Activated gamma-delta T cell (primary cell): ENCODE data around the gene FZR1.
A peak's percentile ranks its signal among the peaks of the same experiment; 100 is the strongest.

Source experiments
- DNase-seq: peaks from one replicate; lab custom pipeline; 2025; lab: John Stamatoyannopoulos, UW
- total RNA-seq, 2 donors: gene quantifications; one replicate each; lab custom pipeline; 2026; lab: John Stamatoyannopoulos, UW

The FZR1 gene
- 93.4 to 93.6 reads per million in 2 donors for total RNA-seq

DNA sequence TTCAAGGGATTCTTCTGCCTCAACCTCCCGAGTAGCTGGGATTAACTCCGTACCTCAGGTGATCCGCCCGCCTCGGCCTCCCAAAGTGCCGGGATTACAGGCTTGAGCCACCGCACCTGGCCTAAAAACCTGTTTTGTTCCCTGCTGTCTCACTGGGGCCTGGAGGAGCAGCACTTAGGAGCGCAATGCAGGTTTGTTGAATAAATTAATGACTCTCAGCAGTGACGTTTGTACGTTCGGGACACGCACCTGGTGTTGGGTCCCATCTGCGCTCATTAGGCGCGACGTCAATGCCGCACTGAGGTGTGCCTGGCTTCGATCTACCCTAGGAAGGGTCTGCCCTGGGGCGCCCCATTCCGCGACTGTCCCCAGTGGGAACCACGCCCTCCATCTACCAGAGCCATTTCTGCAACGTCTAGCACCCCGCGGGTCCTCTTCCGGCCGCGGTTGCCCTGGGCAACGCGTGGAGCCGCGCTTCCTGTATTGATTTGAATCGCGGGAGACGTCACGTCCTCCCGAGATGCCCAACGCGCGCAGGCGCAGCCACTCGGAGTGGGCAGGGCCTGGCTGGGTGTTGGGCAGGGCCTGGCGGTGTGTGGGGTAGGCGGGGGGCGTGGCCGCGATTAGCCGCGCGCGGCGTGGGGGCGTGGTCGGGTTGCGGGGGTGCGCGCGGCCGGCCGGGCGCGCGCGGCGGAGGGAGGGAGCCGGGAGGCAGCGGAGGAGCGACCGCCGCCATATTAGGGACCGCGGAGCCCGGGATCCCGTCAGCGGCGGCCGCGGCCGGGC is at the start of gene FZR1:
TSS of gene FZR1 (plus strand) at position 714 of the 786 bp plus-strand sequence. CDS start 16,679 bp downstream, outside the sequence.
- DNase-seq = peak; percentile 100

DNA sequence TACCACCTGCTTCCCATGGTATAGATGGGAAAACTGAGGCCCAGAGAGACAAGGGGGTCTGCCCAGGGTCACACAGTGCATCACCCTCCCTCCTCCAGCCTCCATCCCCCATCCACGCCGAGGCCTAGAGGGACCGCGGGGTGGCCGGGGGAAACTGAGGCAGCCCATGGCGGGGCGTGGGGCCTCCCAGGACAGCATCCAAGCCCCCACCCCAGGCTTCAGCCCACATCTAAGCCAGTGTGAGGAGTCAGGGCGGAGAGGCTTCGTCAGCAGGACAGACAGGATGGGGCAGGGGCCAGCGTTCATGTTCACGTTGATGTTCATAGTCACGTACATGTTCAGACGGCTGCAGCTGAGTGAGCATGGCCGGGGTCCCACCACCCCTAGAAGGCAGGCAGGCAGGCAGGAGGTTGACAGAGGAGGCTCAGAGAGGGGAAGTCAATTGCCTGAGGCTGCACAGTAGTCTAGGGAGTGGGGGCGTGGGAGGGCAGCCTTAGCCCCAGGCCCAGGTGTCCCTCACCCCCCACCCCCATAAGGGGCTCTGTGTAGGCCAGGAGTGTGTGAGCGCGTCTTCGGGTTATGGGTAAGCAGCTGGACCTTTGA is 49.1 kb upstream of the FZR1 start:
- DNase-seq = no peak

DNA sequence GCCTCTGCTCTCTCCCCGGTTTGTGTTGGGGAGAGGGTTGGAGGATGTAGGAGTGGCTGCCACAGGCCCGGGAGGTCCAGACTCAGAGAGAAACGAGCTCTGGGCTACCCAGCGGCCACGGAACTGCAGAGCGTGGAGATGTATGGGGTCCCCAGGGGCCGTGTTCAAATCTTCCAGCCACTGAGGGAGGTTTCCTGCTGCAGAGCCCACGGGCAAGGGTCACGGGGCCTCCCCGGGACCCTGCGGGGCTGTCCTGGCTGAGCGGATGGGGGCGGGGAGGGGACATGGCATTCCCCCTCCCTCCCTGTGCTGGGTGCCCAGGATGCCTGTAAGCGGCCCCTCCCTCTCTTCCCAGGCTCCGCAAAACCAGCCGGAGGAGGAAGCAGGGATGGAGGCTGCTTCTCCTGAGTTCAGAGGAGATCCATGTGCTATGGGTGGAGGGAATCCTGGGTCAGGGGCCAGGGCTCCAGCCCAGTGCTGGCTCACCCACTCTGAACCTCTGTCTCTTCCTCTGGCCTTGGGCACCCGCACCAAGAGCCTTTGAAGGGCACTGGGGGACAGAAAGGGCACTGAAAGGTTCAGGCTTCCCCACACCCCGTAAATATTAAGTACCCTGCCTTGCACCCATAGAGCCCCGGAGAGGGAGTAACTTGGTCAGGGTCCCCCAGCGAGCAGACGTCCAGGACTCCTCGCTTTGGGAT is 48.4 kb upstream of the FZR1 start:
- DNase-seq = no peak

DNA sequence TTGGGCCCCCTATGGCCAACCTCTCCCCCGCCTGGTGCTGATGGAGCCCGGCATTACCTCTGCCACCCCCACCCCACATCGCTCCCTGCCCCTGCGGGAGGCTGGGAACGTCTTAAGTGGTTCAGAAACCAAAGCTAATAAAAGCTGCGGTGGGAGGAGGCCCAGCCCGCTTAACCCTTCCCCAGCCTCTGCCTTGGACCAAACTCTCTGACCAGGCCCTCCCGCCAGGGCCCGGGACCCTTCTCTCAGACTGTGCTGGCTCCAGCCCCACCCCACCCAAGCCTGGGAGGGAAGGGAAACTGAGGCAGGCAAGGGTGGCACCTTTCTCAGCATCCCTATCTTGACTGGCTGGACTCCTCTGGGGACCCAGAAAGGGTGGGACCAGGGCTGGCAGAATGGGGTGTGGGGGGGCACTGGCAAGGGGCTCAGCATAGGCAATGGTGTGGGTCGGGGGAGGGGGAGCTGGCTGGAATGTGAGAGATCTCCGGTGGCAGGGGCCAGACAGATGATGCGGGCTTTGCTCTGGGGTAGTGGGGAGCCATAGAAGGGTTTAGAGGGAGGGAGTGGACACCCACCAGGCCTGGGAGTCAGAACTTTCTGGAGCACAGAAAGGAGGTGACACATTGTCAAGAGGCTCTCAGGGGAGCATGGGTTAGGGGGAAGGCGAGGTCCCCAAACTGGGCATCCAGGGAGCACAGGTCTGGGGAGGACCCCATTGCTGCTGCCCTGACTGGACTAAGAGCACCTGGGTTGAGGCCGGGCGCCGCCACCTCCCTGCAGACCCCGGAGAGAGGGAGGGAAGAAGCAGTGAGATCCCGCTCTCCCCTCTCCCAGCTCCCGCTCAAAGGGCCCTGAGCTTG is 47.7 kb upstream of the FZR1 start:
- no peak for DNase-seq

DNA sequence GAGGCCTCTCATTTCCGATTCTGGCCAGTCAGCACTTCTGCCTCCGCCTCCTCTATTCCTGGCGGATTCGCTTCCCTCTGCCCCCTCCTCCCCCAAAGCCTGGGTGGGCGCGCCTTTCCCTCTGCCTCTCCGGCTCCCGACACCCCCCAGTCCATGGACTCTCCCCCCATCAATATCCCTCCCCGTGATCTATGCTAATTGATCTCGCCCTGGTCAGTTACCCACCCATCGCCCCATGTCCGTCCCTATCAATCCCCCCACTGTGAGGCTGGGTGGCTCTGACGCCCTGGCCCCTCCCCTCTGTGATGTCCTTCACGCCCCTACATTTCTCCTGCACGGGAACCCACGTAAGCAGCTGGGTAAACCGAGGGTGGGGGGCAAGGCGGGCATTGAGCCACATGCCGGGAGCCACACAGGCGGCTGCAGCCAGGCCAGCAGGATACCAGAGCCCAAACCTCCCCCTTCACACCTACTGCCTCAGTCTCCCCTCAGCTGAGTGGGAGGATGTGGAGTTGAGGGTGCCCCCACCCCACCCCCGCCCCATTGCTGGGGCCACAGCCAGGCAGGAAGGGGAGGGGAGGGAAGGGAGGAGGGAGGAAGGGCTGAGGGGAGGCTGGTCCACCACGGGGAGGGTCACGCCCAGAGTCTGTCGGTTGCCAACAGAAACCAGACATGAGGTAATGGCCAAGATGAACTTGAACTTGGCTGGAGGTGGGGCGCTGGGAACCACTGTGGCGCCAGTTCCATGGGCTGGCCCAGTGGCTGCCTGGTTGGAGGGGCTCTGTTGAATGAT is 46.8 kb upstream of the FZR1 start:
- DNase-seq = no peak

DNA sequence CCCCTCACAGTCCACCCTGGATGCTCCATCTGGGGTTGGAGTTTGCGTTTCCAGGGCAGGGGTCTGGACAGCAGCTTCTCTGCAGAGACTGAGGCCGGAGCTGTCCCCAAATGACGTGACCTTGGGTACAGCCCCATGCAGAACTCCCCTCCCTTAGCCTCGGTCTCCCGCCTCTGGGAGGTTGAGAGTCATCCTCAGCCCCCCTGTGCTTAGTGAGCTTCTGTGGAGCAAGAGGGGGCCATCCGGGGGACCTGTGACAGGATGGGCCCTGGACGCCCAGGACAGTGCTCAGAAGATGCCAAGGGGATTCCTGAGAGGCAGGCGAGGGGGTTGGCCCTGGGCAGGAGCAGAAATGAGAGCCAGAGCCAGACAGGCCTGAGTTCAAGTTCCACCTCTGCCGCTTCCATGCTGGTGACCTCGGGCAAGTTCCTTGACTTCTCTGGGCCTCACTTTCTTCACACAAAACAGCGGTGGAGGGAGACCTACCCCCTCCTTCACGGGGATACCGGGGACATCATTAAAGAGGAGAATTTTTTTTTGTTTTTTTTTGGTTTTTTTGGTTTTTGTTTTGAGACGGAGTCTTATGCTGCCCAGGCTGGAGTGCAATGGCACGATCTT is 46.0 kb upstream of the FZR1 start:
- no peak for DNase-seq

DNA sequence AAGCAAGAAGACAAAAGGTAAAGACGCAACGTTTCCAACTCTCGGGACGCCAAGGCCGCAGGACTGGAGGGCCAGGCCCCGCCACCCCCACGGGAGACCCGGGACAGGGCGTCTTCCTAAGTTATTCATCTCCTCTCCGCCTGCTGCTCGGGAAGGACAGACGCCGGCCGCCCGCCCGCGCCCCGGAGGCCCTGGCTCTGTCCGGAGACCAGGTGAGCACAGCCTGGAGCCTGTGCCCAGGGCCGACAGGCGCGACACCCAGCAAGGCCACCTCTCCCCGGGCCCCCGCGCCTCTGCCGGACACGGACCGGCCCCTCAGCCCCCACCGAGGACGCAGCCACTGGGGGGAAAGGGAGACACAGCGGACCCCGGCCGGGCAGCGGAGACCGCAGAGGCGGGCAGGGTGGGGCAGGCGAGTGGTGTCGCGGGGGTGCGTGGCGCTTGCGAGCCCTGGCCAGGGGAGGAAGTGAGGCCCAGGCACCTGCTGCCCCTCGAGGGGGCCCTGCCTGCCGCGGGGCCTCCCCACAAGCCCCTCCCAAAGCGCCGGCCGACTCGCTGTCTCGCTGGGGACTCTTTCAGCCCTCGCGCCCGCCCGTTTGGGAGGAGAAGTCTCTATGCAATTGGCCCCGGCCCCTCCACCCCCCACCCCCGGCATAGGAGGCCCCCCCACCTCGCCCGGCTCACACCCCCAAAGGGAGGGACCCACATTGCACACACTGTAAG is 43.0 kb upstream of the FZR1 start:
- DNase-seq = no peak

DNA sequence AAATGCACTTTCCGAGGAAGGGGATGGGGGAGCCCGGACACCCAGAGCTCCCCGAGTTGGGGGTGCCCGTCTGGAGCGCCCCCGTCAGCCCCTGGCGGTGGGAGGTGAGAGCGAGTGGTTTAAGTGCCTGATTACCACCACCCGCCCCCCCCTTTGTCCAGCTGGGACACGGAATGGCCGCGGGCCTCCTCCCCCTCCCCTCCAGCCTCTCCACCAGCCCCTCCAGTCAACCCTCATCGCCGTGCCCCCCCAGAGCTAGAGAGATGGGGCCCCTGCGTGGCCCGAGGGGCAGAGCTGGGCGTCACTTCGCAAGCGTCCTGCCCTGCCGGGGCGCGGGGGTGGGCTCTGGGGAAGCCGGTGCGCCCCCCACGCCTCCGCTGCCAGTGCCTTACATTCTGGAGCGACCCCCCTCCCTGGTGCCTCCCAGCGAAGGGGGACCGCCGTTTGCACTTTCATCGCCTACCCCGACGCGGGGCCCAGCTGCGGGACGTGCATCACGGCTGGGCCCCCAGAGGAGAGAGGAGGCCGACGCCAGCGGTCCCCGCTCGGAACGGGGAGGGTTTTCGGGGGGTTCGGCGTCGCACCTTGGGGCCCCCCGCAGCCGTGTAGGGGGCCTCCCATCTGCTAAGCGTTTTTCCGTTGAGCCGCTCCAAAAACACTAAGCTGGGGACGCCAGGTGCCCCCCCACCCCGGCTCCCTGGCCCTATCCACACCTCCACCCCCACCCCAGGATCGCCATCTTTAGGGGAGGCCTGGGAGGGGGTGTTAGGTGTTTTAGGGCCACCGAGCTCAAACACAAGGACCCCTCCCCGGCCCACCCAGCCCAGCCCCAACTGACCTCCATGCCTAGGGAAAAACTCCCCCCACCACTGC is 42.2 kb upstream of the FZR1 start:
- no peak for DNase-seq

DNA sequence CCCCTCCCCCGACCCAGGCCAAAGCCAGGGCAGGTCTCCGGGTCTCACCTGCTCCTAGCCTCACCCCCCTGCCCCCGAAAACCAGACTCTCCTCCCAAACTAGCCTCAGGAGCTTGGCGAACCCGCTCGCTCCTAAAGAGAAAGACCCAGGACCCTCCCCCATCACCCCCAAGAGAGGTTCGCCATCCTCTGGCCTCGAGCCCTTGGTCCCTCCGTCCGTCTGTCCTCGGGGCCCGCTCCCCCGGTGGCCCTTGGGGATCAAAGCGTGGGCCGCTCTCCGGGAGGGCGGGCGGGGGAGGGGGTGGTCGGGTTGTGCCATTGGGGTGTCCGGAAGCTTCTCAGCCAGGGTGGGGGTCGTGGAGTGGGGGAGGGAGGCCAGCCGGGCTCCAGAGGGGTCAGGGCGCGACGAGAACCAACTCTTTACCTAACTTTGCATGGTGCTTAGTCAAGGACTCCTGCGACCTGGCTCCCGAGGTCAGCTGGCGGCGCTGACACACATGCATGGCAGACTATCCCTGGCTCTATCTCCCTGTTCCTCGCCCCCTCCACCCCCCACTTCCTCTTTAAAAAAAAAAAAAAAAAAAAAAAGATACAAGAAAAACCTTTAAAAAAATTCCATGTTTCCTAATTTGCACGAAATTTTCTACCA is 41.4 kb upstream of the FZR1 start:
- DNase-seq = no peak

DNA sequence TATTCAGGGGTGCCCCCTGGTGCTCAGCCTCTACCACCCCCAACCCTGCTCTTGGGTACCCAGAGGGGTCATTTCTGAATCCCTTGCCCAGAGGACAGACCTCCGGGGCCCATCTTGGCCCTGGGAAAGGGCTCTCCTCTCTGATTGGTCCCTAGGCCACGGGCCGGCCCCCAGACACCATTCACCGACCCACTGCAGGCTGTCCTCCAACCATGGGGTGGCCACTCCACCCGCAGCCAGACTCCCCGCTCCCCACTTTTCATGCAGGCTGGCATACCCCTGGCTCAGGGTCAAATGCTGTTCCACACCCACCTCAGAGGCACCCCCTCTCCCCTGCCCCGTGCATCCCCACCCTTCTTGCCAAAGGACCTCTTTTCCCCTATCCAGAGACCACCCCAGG is 40.6 kb upstream of the FZR1 start:
- DNase-seq = no peak

DNA sequence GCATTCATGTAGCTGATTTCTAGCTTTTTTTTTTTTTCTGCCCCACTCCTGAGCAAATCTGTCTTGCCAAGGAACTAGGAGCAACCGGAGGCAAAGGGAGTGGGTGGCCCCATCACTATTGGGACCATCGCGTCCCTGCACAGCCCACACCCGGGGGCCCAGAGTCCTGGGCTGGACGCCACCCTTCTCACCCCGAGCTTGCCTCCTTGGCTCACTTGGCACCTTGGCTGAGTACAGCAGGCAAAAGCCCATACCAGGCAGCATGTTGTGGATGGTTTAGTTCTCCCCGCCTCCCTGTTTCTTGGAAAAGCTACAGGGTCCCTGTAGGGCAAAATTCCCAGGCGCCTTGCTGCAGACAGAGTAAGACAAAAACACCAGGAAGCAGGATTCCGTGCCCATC is 39.5 kb upstream of the FZR1 start:
- DNase-seq = no peak

DNA sequence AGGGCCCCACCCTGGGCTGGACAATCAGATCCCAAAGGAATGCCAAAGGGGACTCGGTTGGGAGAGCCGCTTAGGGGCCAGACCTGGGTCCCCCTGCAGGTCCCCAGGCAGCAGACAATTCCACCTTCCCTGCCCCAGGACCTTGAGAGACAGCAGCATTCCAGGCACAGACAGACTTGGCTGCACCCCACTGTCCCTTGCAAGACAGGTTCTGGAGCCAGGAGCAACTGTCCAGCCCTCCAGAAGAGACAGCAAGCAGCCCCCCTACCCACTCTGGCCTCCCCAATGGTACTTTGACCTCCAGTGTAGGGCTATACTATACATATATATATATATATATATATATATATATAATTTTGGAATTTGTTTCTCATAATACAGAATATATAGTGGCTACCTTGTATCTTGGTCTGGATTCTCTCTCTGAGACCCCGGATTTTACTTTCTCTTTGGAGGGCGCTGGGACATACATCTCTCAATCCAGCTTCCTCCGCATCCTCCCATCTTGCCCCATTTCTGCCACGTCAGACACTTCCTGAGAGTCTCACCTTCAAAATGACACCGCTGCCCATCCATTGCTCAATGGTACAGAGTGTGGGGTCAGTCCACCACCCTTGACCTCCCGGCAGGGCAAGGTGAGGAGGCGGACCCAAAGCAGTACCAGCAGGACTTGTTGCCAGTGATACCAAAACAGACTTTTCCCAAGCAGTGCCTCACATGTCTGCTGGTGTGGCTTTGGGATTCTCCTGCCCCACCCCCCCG is 38.5 kb upstream of the FZR1 start:
- DNase-seq = no peak

DNA sequence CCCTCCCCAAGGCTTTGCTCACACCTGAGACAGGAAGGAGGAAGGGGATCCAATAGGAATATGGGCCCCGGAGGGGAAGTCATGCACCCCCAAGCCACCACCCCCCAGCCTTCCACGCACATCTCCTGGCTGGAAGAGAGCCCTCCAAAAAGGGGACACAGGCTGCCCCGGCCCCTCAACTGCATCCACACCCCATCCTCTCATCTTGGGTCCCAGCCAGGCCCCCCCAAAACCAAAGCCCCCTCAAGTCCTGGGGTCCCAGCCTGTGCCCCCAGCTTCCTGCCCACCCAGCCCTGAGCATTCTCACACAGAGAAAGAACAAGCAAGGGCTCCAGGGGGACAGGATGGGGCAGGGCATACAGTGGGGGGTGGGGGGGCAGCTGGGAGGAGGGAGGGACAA is 37.9 kb upstream of the FZR1 start:
- DNase-seq = no peak

DNA sequence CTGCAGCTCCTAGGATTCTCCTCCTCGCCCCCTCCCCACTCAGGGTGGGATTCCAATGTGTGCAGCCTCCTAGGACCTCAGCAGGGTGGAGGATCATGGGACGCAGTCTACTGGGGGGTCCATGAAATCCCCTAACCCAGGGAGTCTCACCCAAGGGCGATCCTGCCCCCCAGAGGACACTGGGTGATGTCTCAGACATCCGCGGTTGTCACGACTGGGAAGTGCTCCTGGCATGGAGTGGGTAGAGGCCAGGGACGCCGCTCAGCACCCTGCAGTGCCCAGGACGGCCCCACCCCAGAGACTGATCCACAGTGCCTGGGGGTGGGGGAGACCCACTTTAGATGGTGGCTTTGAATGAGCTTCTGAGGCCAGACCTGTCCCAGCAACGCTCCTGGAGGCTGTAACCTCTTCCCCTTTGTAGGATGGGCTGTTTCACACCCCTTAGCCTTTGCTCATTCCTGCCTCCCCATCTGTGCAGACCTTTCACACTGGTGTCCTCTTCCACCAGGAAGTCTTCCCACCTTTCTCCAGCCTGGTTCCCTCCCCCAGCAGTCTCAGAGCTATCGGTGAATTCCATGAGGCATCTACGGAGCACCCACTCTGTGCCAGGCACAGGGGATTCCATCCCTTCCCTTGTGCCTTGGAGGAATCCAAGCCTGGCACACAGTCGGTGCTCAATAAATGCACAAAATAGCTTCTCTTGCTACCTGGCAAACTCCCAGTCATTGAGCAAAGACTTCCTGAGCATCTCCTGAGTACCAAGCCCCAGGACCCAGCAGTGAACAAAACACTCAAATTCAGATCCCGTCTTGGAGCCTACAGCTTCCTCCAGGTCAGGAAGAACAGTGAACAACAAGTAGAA is 36.2 kb upstream of the FZR1 start:
- DNase-seq = no peak

DNA sequence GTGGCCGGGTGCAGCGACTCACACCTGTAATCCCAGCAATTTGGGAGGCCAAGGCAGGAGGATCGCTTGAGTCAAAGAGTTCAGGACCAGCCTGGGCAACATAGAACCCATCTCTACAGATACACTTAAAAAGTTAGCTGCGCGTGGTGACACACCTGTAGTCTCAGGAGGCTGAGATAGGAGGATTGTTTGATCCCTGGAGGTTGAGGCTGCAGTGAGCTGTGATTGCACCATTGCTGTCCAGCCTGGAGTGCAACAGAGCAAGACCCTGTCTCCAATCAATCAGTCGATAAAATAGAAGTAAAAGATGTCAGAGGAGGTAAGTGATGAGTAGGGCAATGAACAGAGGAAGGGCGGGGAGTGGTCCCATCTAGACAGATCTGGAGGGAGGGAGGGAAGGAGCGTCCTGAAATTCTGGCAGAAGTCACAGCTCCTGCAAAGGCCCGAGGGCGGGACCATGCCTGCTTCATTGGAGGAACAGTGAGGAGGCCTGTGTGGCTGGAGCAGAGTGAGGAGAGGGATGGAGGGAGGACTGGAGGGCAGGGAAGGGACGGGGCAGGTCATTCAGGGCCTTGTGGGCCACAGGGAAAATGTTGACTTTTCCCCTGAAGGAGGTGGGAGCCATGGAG is 35.5 kb upstream of the FZR1 start:
- no peak for DNase-seq

DNA sequence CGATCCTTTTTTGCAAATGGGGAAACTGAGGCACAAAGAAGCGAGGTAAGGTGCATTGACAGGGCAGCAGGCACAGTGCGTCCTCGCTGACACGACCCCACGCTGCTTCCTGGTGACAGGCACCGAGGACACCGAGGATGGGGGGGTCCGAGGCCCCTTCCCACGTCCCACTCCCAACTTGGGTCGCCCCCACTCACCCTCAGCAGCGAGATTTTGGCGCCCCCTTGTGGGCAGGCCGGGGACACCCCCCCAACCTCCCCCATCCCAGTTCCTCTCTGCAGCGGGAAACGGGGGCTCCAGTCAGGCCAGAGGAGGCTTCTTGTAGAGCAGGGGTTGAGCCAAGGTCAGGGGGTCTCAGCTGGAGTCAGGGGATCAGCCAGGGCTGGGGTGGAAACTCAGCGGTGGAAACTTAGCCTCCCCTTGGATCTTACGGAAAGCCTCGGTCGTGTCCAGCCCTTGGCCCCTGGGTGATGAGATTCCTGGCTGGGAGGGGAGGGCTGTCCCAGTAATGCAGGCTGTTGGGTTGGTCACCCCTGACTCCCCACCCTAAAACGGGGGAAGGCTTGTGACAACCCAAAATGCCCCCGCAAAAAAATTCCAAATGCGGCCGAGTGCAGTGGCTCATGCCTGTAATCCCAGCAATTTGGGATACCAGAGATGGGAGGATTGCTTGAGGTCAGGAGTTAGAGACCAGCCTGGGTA is 34.0 kb upstream of the FZR1 start:
- no peak for DNase-seq
